ENCODE measurements around the gene DDX4. TPM values are rescaled to one million over a fixed set of nuclear protein-coding genes. Genes with fewer than 3 reads are reported as not detected.

Gene DDX4
- total and polyA plus RNA-seq, 9 of the 15 experiments (the other 6 are each of a cell fraction or from before 2014, with no cell fraction given): not detected

DNA sequence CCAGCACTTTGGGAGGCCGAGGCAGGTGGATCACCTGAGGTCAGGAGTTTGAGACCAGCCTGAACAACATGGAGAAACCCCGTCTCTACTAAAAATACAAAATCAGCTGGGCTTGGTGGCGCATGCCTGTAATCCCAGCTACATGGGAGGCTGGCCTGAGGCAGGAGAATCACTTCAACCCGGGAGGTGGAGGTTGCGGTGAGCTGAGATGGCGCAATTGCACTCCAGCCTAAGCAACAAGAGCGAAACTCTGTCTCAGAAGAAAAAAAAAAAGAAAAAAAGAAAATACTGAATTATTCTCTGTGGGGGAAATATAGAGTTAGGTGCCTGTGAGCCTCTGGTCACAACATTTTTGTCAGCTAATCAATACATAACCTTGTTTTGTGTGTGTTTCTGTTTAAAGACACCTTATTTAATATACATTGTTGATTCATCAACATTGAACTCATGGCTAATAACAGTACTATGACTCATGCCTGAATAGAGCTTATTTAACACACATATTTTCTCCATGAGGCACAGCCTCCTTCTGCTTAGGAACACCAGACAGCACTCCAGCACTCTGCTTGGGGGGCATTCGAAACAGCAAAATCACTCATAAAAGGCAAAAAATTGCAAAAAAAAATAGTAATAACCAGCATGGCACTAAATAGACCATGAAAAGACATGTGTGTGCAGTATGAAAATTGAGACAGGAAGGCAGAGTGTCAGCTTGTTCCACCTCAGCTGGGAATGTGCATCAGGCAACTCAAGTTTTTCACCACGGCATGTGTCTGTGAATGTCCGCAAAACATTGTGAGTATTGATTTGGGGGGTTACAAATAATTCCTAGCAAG is 113.2 kb downstream of the DDX4 start, which contains the start of gene IL31RA:
TSS of gene IL31RA (plus strand) at position 519 of the 836 bp plus-strand sequence. CDS start at position 733, 214 bp downstream.
- Histone ChIP-seq H3K9me3 (replicated peaks; ENCODE audit: control insufficient read depth, insufficient read depth, low read depth, low read length) (no peaks in the 10 kb centered on the region), H3K4me3 (no peak within 1 kb of the TSS), H3K4me2 (ENCODE audit: insufficient read depth, low read length) (no peak within 1 kb of the TSS), H3K79me2 (ENCODE audit: control insufficient read depth, insufficient read depth, low read length) (no peaks in the 10 kb centered on the region), H3K36me3 (ENCODE audit: control insufficient read depth, insufficient read depth, low read length) (no peaks in the 10 kb centered on the region), H2AFZ (ENCODE audit: low read depth, low read length) (no peak within 1 kb of the TSS), H3K9ac (ENCODE audit: insufficient read depth in 1 of 2, low read depth in 2 of 2, low read length in 2 of 2) (no peak within 1 kb of the TSS), H4K20me1 (replicated peaks; ENCODE audit: control insufficient read depth, insufficient read depth, low read length) (no peaks in the 10 kb centered on the region), H3K9me1 (ENCODE audit: control insufficient read depth, insufficient read depth, low read length) (no peaks in the 10 kb centered on the region), H3K27me3 (ENCODE audit: control insufficient read depth in 2 of 2, insufficient read depth in 2 of 2, low read length in 2 of 2) (peaks cover 0 to 7% of the 10 kb centered on the region in 2 experiments; a peak in 3 of 5 replicates), H3K27ac (ENCODE audit: extremely low read depth, low read depth, low read length) (no peak within 1 kb of the TSS), H3K4me1 (replicated peaks in 1 of 2; ENCODE audit: control insufficient read depth in 2 of 2, insufficient read depth in 2 of 2, low read length in 2 of 2) (no peaks in the 10 kb centered on the region)
- FAIRE-seq (no peak), DNase-seq (ENCODE audit: extremely low read depth in 1 of 4, low spot score in 3 of 4) (no peak), ATAC-seq (no peak)
- WGBS (ENCODE audit: insufficient coverage, low coverage, missing lambda C conversion rate): 2% methylated on average over 4 of the region's 10 CpGs
- ChIA-PET POLR2A (no interaction called here), CTCF (ENCODE audit: low intra/inter-chr PET ratio) (no interaction called here)
- in situ Hi-C loops (cut with MboI) (no loop called here), intact Hi-C loops (cut with micrococcal nuclease) (no loop called here)
- BruUV-seq (replicated peaks): no TSS peak
- TF ChIP-seq FUS (optimal IDR thresholded peaks at IDR 0.05; ENCODE audit: low read depth, low read length) (no peak), KAT7 (CRISPR knock-in tag; IDR thresholded peaks at IDR 0.05; ENCODE audit: borderline replicate concordance) (no peak), PHB (CRISPR knock-in tag; IDR thresholded peaks at IDR 0.05) (no peak), NCOA2 (IDR thresholded peaks at IDR 0.05; ENCODE audit: partially characterized antibody in 2 of 2) (no peak), CHD1 (IDR thresholded peaks at IDR 0.05; ENCODE audit: low read length) (no peak), HNRNPK (IDR thresholded peaks at IDR 0.05; ENCODE audit: low read depth, low read length, poor library complexity, severe bottlenecking) (no peak), FOSL1 (tag; conservative IDR thresholded peaks at IDR 0.05) (peak; percentile 62), JUND (IDR thresholded peaks at IDR 0.05; ENCODE audit: borderline replicate concordance, low read depth, low read length) (no peak), JUND (tag; IDR thresholded peaks at IDR 0.05; ENCODE audit: borderline replicate concordance, low read depth, low read length) (no peak), SMAD2 (IDR thresholded peaks at IDR 0.05; ENCODE audit: low read depth, low read length) (no peak), HOXB6 (CRISPR knock-in tag; IDR thresholded peaks at IDR 0.05; ENCODE audit: borderline replicate concordance) (no peak), SUPT5H (IDR thresholded peaks at IDR 0.05) (no peak), ZFX (CRISPR knock-in tag; IDR thresholded peaks at IDR 0.05) (no peak), RHOXF2B (CRISPR knock-in tag; conservative IDR thresholded peaks at IDR 0.05) (no peak), SIN3A (IDR thresholded peaks at IDR 0.05; ENCODE audit: borderline replicate concordance in 2 of 2, control insufficient read depth in 1 of 2, low read depth in 2 of 2, low read length in 2 of 2) (no peak), FOXK2 (conservative IDR thresholded peaks at IDR 0.05 in 1 of 2, IDR thresholded peaks at IDR 0.05 in 1 of 2; ENCODE audit: low read depth in 2 of 2) (no peak)
- TF ChIP-seq, protein P1, sequence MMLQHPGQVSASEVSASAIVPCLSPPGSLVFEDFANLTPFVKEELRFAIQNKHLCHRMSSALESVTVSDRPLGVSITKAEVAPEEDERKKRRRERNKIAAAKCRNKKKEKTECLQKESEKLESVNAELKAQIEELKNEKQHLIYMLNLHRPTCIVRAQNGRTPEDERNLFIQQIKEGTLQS (IDR thresholded peaks at IDR 0.05): peak; percentile 32; the same call in 1 of the 2 replicates
- TF ChIP-seq, protein P1 (CRISPR knock-in tag; conservative IDR thresholded peaks at IDR 0.05): no peak
- TF ChIP-seq, protein P2, sequence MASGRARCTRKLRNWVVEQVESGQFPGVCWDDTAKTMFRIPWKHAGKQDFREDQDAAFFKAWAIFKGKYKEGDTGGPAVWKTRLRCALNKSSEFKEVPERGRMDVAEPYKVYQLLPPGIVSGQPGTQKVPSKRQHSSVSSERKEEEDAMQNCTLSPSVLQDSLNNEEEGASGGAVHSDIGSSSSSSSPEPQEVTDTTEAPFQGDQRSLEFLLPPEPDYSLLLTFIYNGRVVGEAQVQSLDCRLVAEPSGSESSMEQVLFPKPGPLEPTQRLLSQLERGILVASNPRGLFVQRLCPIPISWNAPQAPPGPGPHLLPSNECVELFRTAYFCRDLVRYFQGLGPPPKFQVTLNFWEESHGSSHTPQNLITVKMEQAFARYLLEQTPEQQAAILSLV (tag; IDR thresholded peaks at IDR 0.05): no peak
- TF ChIP-seq, protein P3, sequence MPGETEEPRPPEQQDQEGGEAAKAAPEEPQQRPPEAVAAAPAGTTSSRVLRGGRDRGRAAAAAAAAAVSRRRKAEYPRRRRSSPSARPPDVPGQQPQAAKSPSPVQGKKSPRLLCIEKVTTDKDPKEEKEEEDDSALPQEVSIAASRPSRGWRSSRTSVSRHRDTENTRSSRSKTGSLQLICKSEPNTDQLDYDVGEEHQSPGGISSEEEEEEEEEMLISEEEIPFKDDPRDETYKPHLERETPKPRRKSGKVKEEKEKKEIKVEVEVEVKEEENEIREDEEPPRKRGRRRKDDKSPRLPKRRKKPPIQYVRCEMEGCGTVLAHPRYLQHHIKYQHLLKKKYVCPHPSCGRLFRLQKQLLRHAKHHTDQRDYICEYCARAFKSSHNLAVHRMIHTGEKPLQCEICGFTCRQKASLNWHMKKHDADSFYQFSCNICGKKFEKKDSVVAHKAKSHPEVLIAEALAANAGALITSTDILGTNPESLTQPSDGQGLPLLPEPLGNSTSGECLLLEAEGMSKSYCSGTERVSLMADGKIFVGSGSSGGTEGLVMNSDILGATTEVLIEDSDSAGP (CRISPR knock-in tag; IDR thresholded peaks at IDR 0.05): no peak
